Endodermal cell (in vitro differentiated cells): ENCODE results near the gene RERE. TPM values are rescaled to one million over a fixed set of nuclear protein-coding genes. Genes with fewer than 3 reads are reported as not detected.

ENCODE experiments used
- DNase-seq: peaks from one replicate; pipeline ENCODE4 v3.0.0-alpha.2; 2017
- H3K27ac ChIP-seq: 2 replicates; pipeline ENCODE4 v1.5.1; 2013; ENCODE audit warnings: mild to moderate bottlenecking, low read depth, low read length, moderate library complexity
- H3K27me3 ChIP-seq: 2 replicates; pipeline ENCODE4 v1.6.1; 2013; ENCODE audit warnings: mild to moderate bottlenecking, low read length, moderate library complexity; ENCODE audit not compliant: insufficient read depth, control insufficient read depth, poor library complexity, severe bottlenecking
- H3K36me3 ChIP-seq: 2 replicates; pipeline ENCODE4 v1.7.0; 2013; ENCODE audit warnings: mild to moderate bottlenecking, low read length, moderate library complexity; ENCODE audit not compliant: control insufficient read depth, insufficient read depth
- H3K4me1 ChIP-seq: one replicate; pipeline ENCODE4 v1.7.0; 2013; ENCODE audit warnings: low read length; ENCODE audit not compliant: control insufficient read depth, insufficient read depth
- H3K4me3 ChIP-seq: 2 replicates; pipeline ENCODE4 v1.5.1; 2013; ENCODE audit warnings: mild to moderate bottlenecking, low read length, moderate library complexity
- H3K9ac ChIP-seq: 2 replicates; pipeline ENCODE4 v1.6.1; 2013; ENCODE audit warnings: mild to moderate bottlenecking, low read length, moderate library complexity; ENCODE audit not compliant: poor library complexity, severe bottlenecking; ENCODE audit errors: extremely low read depth
- H3K9me3 ChIP-seq: 2 replicates; pipeline ENCODE4 v1.6.1; 2013; ENCODE audit warnings: mild to moderate bottlenecking, low read length, moderate library complexity; ENCODE audit not compliant: control insufficient read depth
- H3K27ac Mint-ChIP-seq: 2 replicates; pipeline ENCODE4 v1.8.0; 2020; ENCODE audit warnings: mixed read lengths
- H3K27me3 Mint-ChIP-seq: 2 replicates; pipeline ENCODE4 v1.8.0; 2021; ENCODE audit warnings: mild to moderate bottlenecking, mixed read lengths; ENCODE audit not compliant: insufficient read depth
- H3K36me3 Mint-ChIP-seq: 2 replicates; pipeline ENCODE4 v1.8.0; 2020; ENCODE audit warnings: low read depth, mixed read lengths
- H3K4me1 Mint-ChIP-seq: 2 replicates; pipeline ENCODE4 v1.8.0; 2020; ENCODE audit warnings: mixed read lengths
- H3K4me3 Mint-ChIP-seq: 2 replicates; pipeline ENCODE4 v1.8.0; 2020; ENCODE audit warnings: mild to moderate bottlenecking, moderate library complexity, mixed read lengths
- H3K9me3 Mint-ChIP-seq: 2 replicates; pipeline ENCODE4 v1.8.0; 2020; ENCODE audit warnings: mild to moderate bottlenecking, mixed read lengths
- WGBS, 2 experiments: methylation state at CpG; one replicate each; pipeline versions ENCODE4 v1.1.5 to v1.1.7; 2013; ENCODE audit warnings: missing lambda C conversion rate in 2 of 2, mixed read lengths in 1 of 2; ENCODE audit not compliant: insufficient coverage in 1 of 2, insufficient read length in 1 of 2; 5-methylcytosine and 5-hydroxymethylcytosine counted together
- total RNA-seq, 2 donors: library from RNA; stranded (reverse); fragmentation: NEBNext Ultra II Directional in 1 of 2; extraction: Animal tissue kit (Norgen Biotek cat#: 25700) in 1 of 2; gene quantifications; 2 replicates in 1 of 2; 3 replicates in 1 of 2; pipeline ENCODE4 v1.2.1, GENCODE V29; 2021
- TF ChIP-seq, protein P1 (sequence below): fragments of 200-600 bp; sonication (generic); conservative IDR thresholded peaks from 2 replicates; pipeline ENCODE4 v1.5.0; 2021; ENCODE audit warnings: antibody characterized with exemption, mild to moderate bottlenecking

RERE gene
- total RNA-seq, 2 donors from 2014 or later, result 159 to 179 TPM

DNA sequence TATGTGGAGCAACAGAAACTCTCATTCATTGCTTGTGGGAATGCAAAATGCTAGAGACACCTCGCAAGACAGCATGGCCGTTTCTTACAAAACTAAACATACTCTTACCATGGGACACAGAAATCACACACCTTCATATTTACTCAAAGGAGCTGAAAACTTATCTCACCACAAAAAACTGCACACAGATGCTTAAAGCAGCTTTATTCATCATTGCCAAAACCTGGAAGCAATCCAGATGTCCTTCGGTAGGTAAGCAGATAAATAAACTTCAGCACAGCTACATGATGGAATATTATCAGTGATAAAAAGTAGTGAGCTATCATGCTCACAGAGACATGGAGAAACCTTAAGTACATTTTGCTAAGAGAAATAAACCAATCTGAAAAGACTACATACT lies 124.3 kb downstream of the RERE start:
- Histone ChIP-seq H3K4me1 (no peaks in the 10 kb centered on the region), H3K27me3 (no peaks in the 10 kb centered on the region), H3K27ac (no peak overlapping the region), H3K4me3 (no peak overlapping the region), H3K36me3 (peaks cover 7% of the 10 kb centered on the region), H3K9ac (no peak overlapping the region), H3K9me3 (peaks cover 4% of the 10 kb centered on the region)
- Mint-ChIP-seq H3K27me3 (no peaks in the 10 kb centered on the region), H3K4me1 (peaks cover 29% of the 10 kb centered on the region), H3K27ac (no peak overlapping the region), H3K36me3 (peaks cover 7% of the 10 kb centered on the region), H3K9me3 (no peaks in the 10 kb centered on the region), H3K4me3 (no peak overlapping the region)
- DNase-seq, result no peak
- TF ChIP-seq, protein P1, sequence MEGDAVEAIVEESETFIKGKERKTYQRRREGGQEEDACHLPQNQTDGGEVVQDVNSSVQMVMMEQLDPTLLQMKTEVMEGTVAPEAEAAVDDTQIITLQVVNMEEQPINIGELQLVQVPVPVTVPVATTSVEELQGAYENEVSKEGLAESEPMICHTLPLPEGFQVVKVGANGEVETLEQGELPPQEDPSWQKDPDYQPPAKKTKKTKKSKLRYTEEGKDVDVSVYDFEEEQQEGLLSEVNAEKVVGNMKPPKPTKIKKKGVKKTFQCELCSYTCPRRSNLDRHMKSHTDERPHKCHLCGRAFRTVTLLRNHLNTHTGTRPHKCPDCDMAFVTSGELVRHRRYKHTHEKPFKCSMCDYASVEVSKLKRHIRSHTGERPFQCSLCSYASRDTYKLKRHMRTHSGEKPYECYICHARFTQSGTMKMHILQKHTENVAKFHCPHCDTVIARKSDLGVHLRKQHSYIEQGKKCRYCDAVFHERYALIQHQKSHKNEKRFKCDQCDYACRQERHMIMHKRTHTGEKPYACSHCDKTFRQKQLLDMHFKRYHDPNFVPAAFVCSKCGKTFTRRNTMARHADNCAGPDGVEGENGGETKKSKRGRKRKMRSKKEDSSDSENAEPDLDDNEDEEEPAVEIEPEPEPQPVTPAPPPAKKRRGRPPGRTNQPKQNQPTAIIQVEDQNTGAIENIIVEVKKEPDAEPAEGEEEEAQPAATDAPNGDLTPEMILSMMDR, result no peak
- WGBS, 2 experiments, result 92 to 96% methylated on average over 3 of the region's 3 CpGs

DNA sequence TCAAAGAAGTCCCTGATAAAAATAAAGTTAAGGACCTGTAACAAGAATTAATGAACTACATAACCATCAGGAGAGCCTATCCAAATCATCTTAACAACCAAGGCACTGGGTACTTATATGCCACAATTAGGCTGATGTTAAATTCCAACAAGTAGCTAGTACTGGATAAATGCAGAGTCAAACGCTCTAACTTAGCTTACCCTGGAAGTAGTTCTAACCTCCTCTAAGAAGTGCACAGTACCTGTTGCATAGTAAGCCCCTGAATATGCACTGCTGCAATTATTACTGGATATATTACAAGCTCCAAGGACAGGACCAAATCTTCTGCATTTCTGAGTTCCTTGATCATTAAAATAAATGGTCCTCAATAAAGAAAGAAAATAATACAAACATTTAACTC lies 125.8 kb downstream of the RERE start:
- no peaks in the 10 kb centered on the region for H3K27me3 ChIP-seq
- WGBS, 2 experiments, result 94 to 100% methylated on average over 1 of the region's 1 CpG
- H3K9ac ChIP-seq, result no peak overlapping the region
- H3K36me3 Mint-ChIP-seq, result peaks cover 10% of the 10 kb centered on the region
- DNase-seq, result no peak
- peaks cover 4% of the 10 kb centered on the region for H3K9me3 ChIP-seq
- no peak overlapping the region for H3K27ac ChIP-seq
- peaks cover 10% of the 10 kb centered on the region for H3K36me3 ChIP-seq
- no peak overlapping the region for H3K4me3 Mint-ChIP-seq
- H3K4me3 ChIP-seq, result no peak overlapping the region
- TF ChIP-seq, protein P1, result no peak
- H3K4me1 ChIP-seq, result no peaks in the 10 kb centered on the region
- no peaks in the 10 kb centered on the region for H3K9me3 Mint-ChIP-seq
- peaks cover 38% of the 10 kb centered on the region for H3K4me1 Mint-ChIP-seq
- H3K27me3 Mint-ChIP-seq, result no peaks in the 10 kb centered on the region
- H3K27ac Mint-ChIP-seq, result no peak overlapping the region

DNA sequence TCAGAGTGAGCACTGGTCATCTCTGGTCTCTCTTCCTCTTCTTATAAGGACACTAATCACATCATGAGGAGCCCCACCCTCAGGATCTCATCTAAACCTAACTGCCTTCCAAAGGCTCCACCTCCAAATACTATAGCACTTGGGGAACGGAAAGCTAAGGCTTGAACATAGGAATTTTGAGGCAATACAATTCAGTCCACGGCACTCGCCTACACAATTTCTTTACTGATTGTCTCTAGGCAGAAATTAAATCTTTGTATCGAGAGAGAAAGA lies 127.3 kb downstream of the RERE start:
- 87 to 97% methylated on average over 3 to 4 of the region's 4 CpGs for WGBS, 2 experiments
- Histone ChIP-seq H3K4me1 (no peaks in the 10 kb centered on the region), H3K9me3 (peaks cover 4% of the 10 kb centered on the region), H3K4me3 (no peak overlapping the region), H3K9ac (no peak overlapping the region), H3K27me3 (no peaks in the 10 kb centered on the region), H3K36me3 (peaks cover 10% of the 10 kb centered on the region), H3K27ac (no peak overlapping the region)
- Mint-ChIP-seq H3K4me1 (peaks cover 34% of the 10 kb centered on the region), H3K27me3 (no peaks in the 10 kb centered on the region), H3K9me3 (no peaks in the 10 kb centered on the region), H3K36me3 (peaks cover 14% of the 10 kb centered on the region), H3K27ac (no peak overlapping the region), H3K4me3 (no peak overlapping the region)
- DNase-seq, result no peak
- TF ChIP-seq, protein P1, result no peak
